PFSK-1 (cell line): Measurements from ENCODE around the gene GALNT12.

ENCODE experiments used
- FOXP2 ChIP-seq: optimal IDR thresholded peaks from 2 replicates; pipeline ENCODE3; 2011; ENCODE audit warnings: borderline replicate concordance, control low read depth, inconsistent platforms; ENCODE audit not compliant: insufficient read depth; ENCODE audit errors: extremely low read length, extremely low read depth
- POLR2AphosphoS5 ChIP-seq: IDR thresholded peaks from 2 replicates; pipeline ENCODE4 v1.6.1; 2012; ENCODE audit warnings: low read depth, mild to moderate bottlenecking, control low read depth, low read length, moderate library complexity
- REST ChIP-seq, 2 experiments: IDR thresholded peaks; 2 replicates each; pipeline versions ENCODE4 v1.6.1 to v1.8.0; 2011 to 2012; ENCODE audit warnings: low read depth in 2 of 2, low read length in 2 of 2, control low read depth in 1 of 2, inconsistent platforms in 1 of 2, mild to moderate bottlenecking in 1 of 2, moderate library complexity in 1 of 2; ENCODE audit not compliant: insufficient read depth in 1 of 2
- SIN3A ChIP-seq: IDR thresholded peaks from 2 replicates; pipeline ENCODE4 v1.6.1; 2012; ENCODE audit warnings: mild to moderate bottlenecking, low read length, moderate library complexity, borderline replicate concordance; ENCODE audit not compliant: insufficient read depth
- TAF1 ChIP-seq: IDR thresholded peaks from 2 replicates; pipeline ENCODE4 v1.6.1; 2012; ENCODE audit warnings: low read length, control low read depth, borderline replicate concordance; ENCODE audit not compliant: insufficient read depth

GALNT12 gene

GRCh38 chr9:98791608-98792490 lies 15.6 kb upstream of the GALNT12 start:
- TF ChIP-seq FOXP2 = no peak
- no peak for TF ChIP-seq POLR2AphosphoS5
- no peak for TF ChIP-seq SIN3A
- TF ChIP-seq TAF1 = no peak
- TF ChIP-seq REST (IDR thresholded peaks at IDR 0.05; ENCODE audit: insufficient read depth in 1 of 2, low read depth in 2 of 2, low read length in 2 of 2) = no peak

- TF ChIP-seq TAF1 = no peak
- no peak for TF ChIP-seq FOXP2
- TF ChIP-seq REST (IDR thresholded peaks at IDR 0.05; ENCODE audit: insufficient read depth in 1 of 2, low read depth in 2 of 2, low read length in 2 of 2) = no peak
- no peak for TF ChIP-seq SIN3A
- TF ChIP-seq POLR2AphosphoS5 = no peak
These were observed 14.4 kb upstream of the GALNT12 start for GRCh38 chr9:98793031-98793430.

- no peak for TF ChIP-seq REST (IDR thresholded peaks at IDR 0.05; ENCODE audit: insufficient read depth in 1 of 2, low read depth in 2 of 2, low read length in 2 of 2)
- no peak for TF ChIP-seq POLR2AphosphoS5
- TF ChIP-seq TAF1 = no peak
- no peak for TF ChIP-seq SIN3A
- TF ChIP-seq FOXP2 = no peak
These were observed 12.7 kb upstream of the GALNT12 start for GRCh38 chr9:98794802-98795201.

GRCh38 chr9:98795295-98795955 lies 12.0 kb upstream of the GALNT12 start:
- TF ChIP-seq SIN3A (no peak), TAF1 (no peak), POLR2AphosphoS5 (no peak), REST (IDR thresholded peaks at IDR 0.05; ENCODE audit: insufficient read depth in 1 of 2, low read depth in 2 of 2, low read length in 2 of 2) (no peak), FOXP2 (no peak)
